NCI-H526 treated with DMSO at 0.1 percent for 48 hours (cell line): ENCODE results near the gene PCID2.

Experiments used
- DNase-seq: peaks from one replicate; lab custom pipeline; 2025; lab: John Stamatoyannopoulos, UW

Gene PCID2

GRCh38 chr13:113219256-113219940 lies 10.9 kb upstream of the PCID2 start:
- no peak for DNase-seq

- DNase-seq = no peak
Observed at GRCh38 chr13:113218586-113218985, 10.1 kb upstream of the PCID2 start.

GRCh38 chr13:113216254-113217048 lies 8.0 kb upstream of the PCID2 start:
- DNase-seq = peak; percentile 35

- DNase-seq = no peak
Observed at GRCh38 chr13:113211774-113212173, 3.3 kb upstream of the PCID2 start.

- DNase-seq = no peak
Observed at GRCh38 chr13:113210833-113211232, 2.4 kb upstream of the PCID2 start.

- DNase-seq = peak; percentile 57
Observed at GRCh38 chr13:113209759-113210421, 1.4 kb upstream of the PCID2 start.

- DNase-seq = peak; percentile 63
Observed at GRCh38 chr13:113209336-113209758, 878 bp upstream of the PCID2 start, which contains the start of gene CUL4A. Gene CUL4A (plus strand): TSS chr13:113209613. CDS start chr13:113209628, 15 bp downstream.

- DNase-seq = no peak
Observed at GRCh38 chr13:113207890-113208420, 514 bp downstream of the PCID2 start.

- no peak for DNase-seq
Observed at GRCh38 chr13:113207460-113207859, 1.0 kb downstream of the PCID2 start.

- no peak for DNase-seq
Observed at GRCh38 chr13:113205428-113205931, 3.0 kb downstream of the PCID2 start.

- no peak for DNase-seq
Observed at GRCh38 chr13:113204378-113204734, 4.1 kb downstream of the PCID2 start.

- no peak for DNase-seq
Observed at GRCh38 chr13:113203507-113204377, 4.7 kb downstream of the PCID2 start.

- DNase-seq = no peak
Observed at GRCh38 chr13:113202912-113203311, 5.6 kb downstream of the PCID2 start.

- DNase-seq = no peak
Observed at GRCh38 chr13:113201815-113202214, 6.7 kb downstream of the PCID2 start.

GRCh38 chr13:113196970-113197737 lies 11.3 kb downstream of the PCID2 start:
- no peak for DNase-seq

GRCh38 chr13:113195360-113195759 lies 13.1 kb downstream of the PCID2 start:
- DNase-seq = no peak

- DNase-seq = no peak
Observed at GRCh38 chr13:113192902-113193301, 15.6 kb downstream of the PCID2 start.

- no peak for DNase-seq
Observed at GRCh38 chr13:113192279-113192678, 16.2 kb downstream of the PCID2 start.

- DNase-seq = no peak
Observed at GRCh38 chr13:113190181-113190580, 18.3 kb downstream of the PCID2 start.

GRCh38 chr13:113187883-113188665 lies 20.4 kb downstream of the PCID2 start:
- no peak for DNase-seq
